ENCODE data around the gene TIAM1. TPM values are rescaled to one million over a fixed set of nuclear protein-coding genes. Genes with fewer than 3 reads are reported as not detected.

The TIAM1 gene
- total and polyA plus RNA-seq, 2 donors = 25.8 to 30.5 TPM

DNA sequence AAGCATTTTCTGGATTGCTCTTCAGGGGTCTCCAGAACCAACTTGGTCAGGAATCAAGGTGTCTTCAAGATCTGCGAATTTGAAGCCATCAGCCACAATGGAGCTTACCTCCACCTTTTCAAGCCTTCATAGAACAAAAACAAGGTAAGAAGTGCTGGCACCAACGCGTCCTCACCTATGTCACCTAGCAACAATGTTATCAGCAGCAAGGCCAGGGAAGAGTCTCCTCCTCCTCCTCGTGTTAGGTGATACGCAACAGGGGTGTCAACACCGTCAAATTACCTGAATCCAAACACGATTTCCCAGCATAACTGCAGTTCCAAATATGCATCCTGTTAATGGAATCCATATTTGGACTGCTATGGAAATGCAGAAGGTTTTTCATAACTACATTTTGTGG, 4.1 kb upstream of the TIAM1 start:
- H3K9me3 ChIP-seq (ENCODE audit: control insufficient read depth in 2 of 2, insufficient read depth in 1 of 2, low read length in 1 of 2) = no peaks in the 10 kb centered on the region
- H3K27ac ChIP-seq (ENCODE audit: low read depth in 1 of 2, low read length in 1 of 2) = no peak overlapping the region
- no peak overlapping the region for H3K4me3 ChIP-seq (ENCODE audit: low read length in 2 of 2)
- H3K27me3 ChIP-seq (ENCODE audit: control insufficient read depth in 2 of 2, insufficient read depth in 1 of 2, low read length in 1 of 2) = peaks cover 17 to 19% of the 10 kb centered on the region in 2 donors
- H3K4me1 ChIP-seq (ENCODE audit: control insufficient read depth in 2 of 2, insufficient read depth in 2 of 2, low read length in 2 of 2) = peaks cover 3 to 33% of the 10 kb centered on the region in 2 donors
- 97% methylated on average over 7 of the region's 7 CpGs for WGBS
- H3K36me3 ChIP-seq (ENCODE audit: control insufficient read depth in 2 of 2, insufficient read depth in 2 of 2, low read length in 1 of 2) = no peaks in the 10 kb centered on the region
- DNase-seq (ENCODE audit: low read depth in 6 of 9, low spot score in 9 of 9) = no peak

DNA sequence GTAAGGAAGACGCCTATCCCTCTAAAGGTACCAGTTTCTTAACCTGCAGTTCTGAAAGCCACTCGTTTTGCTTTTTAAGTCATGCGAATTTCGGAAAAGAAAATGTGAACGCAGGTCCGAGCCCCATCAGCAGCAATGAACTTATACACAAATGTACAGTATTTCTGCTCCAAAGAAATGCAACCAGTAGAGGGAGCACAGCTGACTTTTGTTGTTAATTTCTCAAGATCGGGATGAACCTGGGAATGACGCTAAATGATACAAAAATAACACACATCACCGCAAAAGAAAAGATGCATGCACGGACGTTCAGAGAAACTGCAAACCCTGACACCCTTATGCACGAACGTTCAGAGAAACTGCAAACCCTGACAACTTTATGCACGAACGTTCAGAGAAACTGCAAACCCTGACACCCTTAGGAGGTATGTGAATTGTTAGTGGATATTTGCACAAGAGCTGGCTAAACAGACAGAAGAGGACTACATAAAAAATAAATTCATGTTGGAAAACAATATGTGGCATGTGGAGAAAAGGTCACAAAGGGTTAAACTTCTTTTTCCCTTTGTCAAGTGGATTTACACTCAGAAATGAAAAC, 3.5 kb upstream of the TIAM1 start:
- H3K27me3 ChIP-seq (ENCODE audit: control insufficient read depth in 2 of 2, insufficient read depth in 1 of 2, low read length in 1 of 2) = peaks cover 23 to 26% of the 10 kb centered on the region in 2 donors
- 85% methylated on average over 15 of the region's 15 CpGs for WGBS
- H3K27ac ChIP-seq (ENCODE audit: low read depth in 1 of 2, low read length in 1 of 2) = no peak overlapping the region
- DNase-seq (ENCODE audit: low read depth in 6 of 9, low spot score in 9 of 9) = no peak
- H3K4me1 ChIP-seq (ENCODE audit: control insufficient read depth in 2 of 2, insufficient read depth in 2 of 2, low read length in 2 of 2) = peaks cover 3 to 35% of the 10 kb centered on the region in 2 donors
- no peaks in the 10 kb centered on the region for H3K36me3 ChIP-seq (ENCODE audit: control insufficient read depth in 2 of 2, insufficient read depth in 2 of 2, low read length in 1 of 2)
- no peaks in the 10 kb centered on the region for H3K9me3 ChIP-seq (ENCODE audit: control insufficient read depth in 2 of 2, insufficient read depth in 1 of 2, low read length in 1 of 2)
- H3K4me3 ChIP-seq (ENCODE audit: low read length in 2 of 2) = no peak overlapping the region

DNA sequence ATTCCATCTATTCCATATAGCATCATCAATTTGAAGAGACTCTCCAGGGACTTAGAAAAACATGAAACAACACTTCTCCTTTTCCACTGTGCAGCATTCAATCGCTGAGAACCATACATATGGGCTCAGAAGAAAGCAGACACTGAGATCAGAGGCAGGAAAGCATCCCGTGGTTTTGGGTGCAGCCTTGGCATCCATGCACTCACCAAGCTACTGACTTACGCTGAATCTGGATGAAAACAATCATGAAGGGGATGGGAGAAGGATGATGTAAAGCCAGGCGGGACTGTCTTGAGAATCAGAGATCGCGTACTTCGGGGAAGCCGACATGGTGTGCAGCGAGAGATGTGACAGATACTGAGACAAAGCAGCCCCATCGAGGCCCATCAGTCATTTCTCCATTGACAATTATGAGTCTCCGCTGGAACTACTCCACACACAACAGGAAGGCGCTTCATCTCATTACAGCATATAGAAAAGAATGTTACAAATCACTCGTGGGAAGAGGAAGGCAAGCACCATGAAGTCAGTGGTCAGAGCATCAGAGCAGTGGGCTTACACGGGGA, 2.3 kb upstream of the TIAM1 start:
- H3K36me3 ChIP-seq (ENCODE audit: control insufficient read depth in 2 of 2, insufficient read depth in 2 of 2, low read length in 1 of 2) = no peaks in the 10 kb centered on the region
- no peak overlapping the region for H3K27ac ChIP-seq (ENCODE audit: low read depth in 1 of 2, low read length in 1 of 2)
- 92% methylated on average over 14 of the region's 14 CpGs for WGBS
- no peak overlapping the region for H3K4me3 ChIP-seq (ENCODE audit: low read length in 2 of 2)
- no peaks in the 10 kb centered on the region for H3K9me3 ChIP-seq (ENCODE audit: control insufficient read depth in 2 of 2, insufficient read depth in 1 of 2, low read length in 1 of 2)
- peaks cover 3 to 35% of the 10 kb centered on the region in 2 donors for H3K4me1 ChIP-seq (ENCODE audit: control insufficient read depth in 2 of 2, insufficient read depth in 2 of 2, low read length in 2 of 2)
- H3K27me3 ChIP-seq (ENCODE audit: control insufficient read depth in 2 of 2, insufficient read depth in 1 of 2, low read length in 1 of 2) = peaks cover 23 to 28% of the 10 kb centered on the region in 2 donors
- no peak for DNase-seq (ENCODE audit: low read depth in 6 of 9, low spot score in 9 of 9)

- Histone ChIP-seq H3K9me3 (ENCODE audit: control insufficient read depth in 2 of 2, insufficient read depth in 1 of 2, low read length in 1 of 2) (no peaks in the 10 kb centered on the region), H3K4me3 (ENCODE audit: low read length in 2 of 2) (no peak overlapping the region), H3K27ac (ENCODE audit: low read depth in 1 of 2, low read length in 1 of 2) (no peak overlapping the region), H3K27me3 (ENCODE audit: control insufficient read depth in 2 of 2, insufficient read depth in 1 of 2, low read length in 1 of 2) (peaks cover 23 to 28% of the 10 kb centered on the region in 2 donors), H3K36me3 (ENCODE audit: control insufficient read depth in 2 of 2, insufficient read depth in 2 of 2, low read length in 1 of 2) (no peaks in the 10 kb centered on the region), H3K4me1 (ENCODE audit: control insufficient read depth in 2 of 2, insufficient read depth in 2 of 2, low read length in 2 of 2) (peaks cover 3 to 35% of the 10 kb centered on the region in 2 donors)
- DNase-seq (ENCODE audit: low read depth in 6 of 9, low spot score in 9 of 9) = no peak
- WGBS = 98% methylated on average over 2 of the region's 2 CpGs
Observed at GRCh38 chr21:31345136-31345535, 1.1 kb upstream of the TIAM1 start.

- Histone ChIP-seq H3K4me1 (ENCODE audit: control insufficient read depth in 2 of 2, insufficient read depth in 2 of 2, low read length in 2 of 2) (peaks cover 3 to 23% of the 10 kb centered on the region in 2 donors), H3K36me3 (ENCODE audit: control insufficient read depth in 2 of 2, insufficient read depth in 2 of 2, low read length in 1 of 2) (peaks cover 2 to 4% of the 10 kb centered on the region in 2 donors), H3K27ac (ENCODE audit: low read depth in 1 of 2, low read length in 1 of 2) (no peak overlapping the region), H3K27me3 (ENCODE audit: control insufficient read depth in 2 of 2, insufficient read depth in 1 of 2, low read length in 1 of 2) (peaks cover 23 to 28% of the 10 kb centered on the region in 2 donors), H3K4me3 (ENCODE audit: low read length in 2 of 2) (peak overlapping the region; percentile 47 to 49), H3K9me3 (ENCODE audit: control insufficient read depth in 2 of 2, insufficient read depth in 1 of 2, low read length in 1 of 2) (no peaks in the 10 kb centered on the region)
- no peak for DNase-seq (ENCODE audit: low read depth in 6 of 9, low spot score in 9 of 9)
- WGBS = 59% methylated on average over 2 of the region's 2 CpGs
Observed at GRCh38 chr21:31343030-31343510, 991 bp downstream of the TIAM1 start.

- no peak for DNase-seq (ENCODE audit: low read depth in 6 of 9, low spot score in 9 of 9)
- Histone ChIP-seq H3K36me3 (ENCODE audit: control insufficient read depth in 2 of 2, insufficient read depth in 2 of 2, low read length in 1 of 2) (peaks cover 4% of the 10 kb centered on the region in 2 donors), H3K27ac (ENCODE audit: low read depth in 1 of 2, low read length in 1 of 2) (no peak overlapping the region), H3K9me3 (ENCODE audit: control insufficient read depth in 2 of 2, insufficient read depth in 1 of 2, low read length in 1 of 2) (no peaks in the 10 kb centered on the region), H3K27me3 (ENCODE audit: control insufficient read depth in 2 of 2, insufficient read depth in 1 of 2, low read length in 1 of 2) (peaks cover 23 to 28% of the 10 kb centered on the region in 2 donors), H3K4me3 (ENCODE audit: low read length in 2 of 2) (no peak overlapping the region), H3K4me1 (ENCODE audit: control insufficient read depth in 2 of 2, insufficient read depth in 2 of 2, low read length in 2 of 2) (peaks cover 3 to 27% of the 10 kb centered on the region in 2 donors)
- 66% methylated on average over 3 of the region's 3 CpGs for WGBS
Observed at GRCh38 chr21:31342348-31342747, 1.7 kb downstream of the TIAM1 start.

DNA sequence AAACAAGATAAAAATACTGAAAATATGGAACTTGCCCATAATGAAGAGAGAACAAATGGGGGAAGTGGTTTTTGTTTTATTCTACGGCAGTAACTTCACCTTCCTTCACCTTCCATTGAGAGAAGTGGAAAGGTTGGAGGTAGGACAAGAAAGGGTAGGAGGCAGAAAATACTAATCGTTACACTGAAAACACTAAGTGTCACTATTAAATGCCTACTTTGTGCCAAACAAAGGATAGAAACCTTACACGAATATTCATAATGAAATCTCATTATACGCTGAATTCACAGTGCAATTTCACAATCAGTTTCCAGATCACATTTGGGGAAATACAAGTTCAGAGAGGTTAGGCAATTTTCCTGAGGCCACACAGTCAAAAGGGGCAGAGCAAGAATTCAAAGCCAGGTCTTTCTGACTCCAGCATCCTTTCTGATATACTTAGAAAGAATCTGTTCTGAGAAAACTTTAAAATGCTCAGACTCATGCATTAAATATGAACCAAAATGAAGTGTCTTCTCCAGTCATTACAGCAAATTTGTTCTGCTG, 3.0 kb downstream of the TIAM1 start:
- H3K4me3 ChIP-seq (ENCODE audit: low read length in 2 of 2) = no peak overlapping the region
- 88% methylated on average over 4 of the region's 4 CpGs for WGBS
- peaks cover 3 to 27% of the 10 kb centered on the region in 2 donors for H3K4me1 ChIP-seq (ENCODE audit: control insufficient read depth in 2 of 2, insufficient read depth in 2 of 2, low read length in 2 of 2)
- peaks cover 4 to 8% of the 10 kb centered on the region in 2 donors for H3K36me3 ChIP-seq (ENCODE audit: control insufficient read depth in 2 of 2, insufficient read depth in 2 of 2, low read length in 1 of 2)
- H3K27ac ChIP-seq (ENCODE audit: low read depth in 1 of 2, low read length in 1 of 2) = no peak overlapping the region
- H3K9me3 ChIP-seq (ENCODE audit: control insufficient read depth in 2 of 2, insufficient read depth in 1 of 2, low read length in 1 of 2) = no peaks in the 10 kb centered on the region
- peaks cover 23 to 28% of the 10 kb centered on the region in 2 donors for H3K27me3 ChIP-seq (ENCODE audit: control insufficient read depth in 2 of 2, insufficient read depth in 1 of 2, low read length in 1 of 2)
- no peak for DNase-seq (ENCODE audit: low read depth in 6 of 9, low spot score in 9 of 9)

DNA sequence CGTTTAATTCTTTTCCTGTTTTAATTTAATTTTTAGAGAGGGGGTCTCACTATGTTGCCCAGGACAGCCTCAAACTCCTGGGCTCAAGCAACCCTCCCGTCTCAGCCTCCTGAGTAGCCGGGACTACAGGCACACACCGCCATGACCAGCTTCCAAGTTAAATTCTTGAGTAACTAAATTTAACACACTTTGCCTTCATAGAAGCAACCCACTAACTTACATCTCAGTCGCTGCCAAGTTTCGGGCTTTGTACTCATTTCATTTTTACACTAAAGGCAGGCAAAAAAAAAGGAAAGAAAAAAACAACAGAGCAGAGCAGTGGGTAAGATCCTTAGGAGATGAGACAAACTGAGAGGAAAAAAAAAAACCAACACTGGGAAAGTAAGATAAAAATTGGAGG, 3.5 kb downstream of the TIAM1 start:
- H3K27me3 ChIP-seq (ENCODE audit: control insufficient read depth in 2 of 2, insufficient read depth in 1 of 2, low read length in 1 of 2) = peaks cover 23 to 28% of the 10 kb centered on the region in 2 donors
- no peak overlapping the region for H3K27ac ChIP-seq (ENCODE audit: low read depth in 1 of 2, low read length in 1 of 2)
- H3K4me3 ChIP-seq (ENCODE audit: low read length in 2 of 2) = no peak overlapping the region
- 84% methylated on average over 6 of the region's 6 CpGs for WGBS
- H3K4me1 ChIP-seq (ENCODE audit: control insufficient read depth in 2 of 2, insufficient read depth in 2 of 2, low read length in 2 of 2) = peaks cover 3 to 27% of the 10 kb centered on the region in 2 donors
- no peak for DNase-seq (ENCODE audit: low read depth in 6 of 9, low spot score in 9 of 9)
- no peaks in the 10 kb centered on the region for H3K9me3 ChIP-seq (ENCODE audit: control insufficient read depth in 2 of 2, insufficient read depth in 1 of 2, low read length in 1 of 2)
- H3K36me3 ChIP-seq (ENCODE audit: control insufficient read depth in 2 of 2, insufficient read depth in 2 of 2, low read length in 1 of 2) = peaks cover 6 to 8% of the 10 kb centered on the region in 2 donors

DNA sequence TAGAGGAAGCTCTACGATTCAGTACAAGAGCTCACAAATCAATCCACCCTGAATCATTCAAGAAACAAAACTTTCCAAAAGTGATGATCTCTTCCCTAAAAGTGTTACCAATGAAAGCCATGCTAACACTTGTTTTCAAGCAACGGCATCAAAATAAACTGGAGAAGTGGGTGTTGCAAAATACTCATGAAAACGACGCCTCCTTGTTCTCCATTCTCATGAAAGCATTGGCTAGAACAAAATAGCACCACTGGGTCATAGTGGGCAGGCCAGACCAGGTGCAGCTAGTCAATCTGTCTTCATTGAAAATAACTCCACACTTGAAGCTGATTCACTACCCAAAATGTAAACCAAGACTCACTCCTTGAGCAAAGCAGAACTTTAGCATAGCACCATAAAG, 4.3 kb downstream of the TIAM1 start:
- H3K4me1 ChIP-seq (ENCODE audit: control insufficient read depth in 2 of 2, insufficient read depth in 2 of 2, low read length in 2 of 2) = peaks cover 3 to 27% of the 10 kb centered on the region in 2 donors
- peaks cover 6 to 8% of the 10 kb centered on the region in 2 donors for H3K36me3 ChIP-seq (ENCODE audit: control insufficient read depth in 2 of 2, insufficient read depth in 2 of 2, low read length in 1 of 2)
- 98% methylated on average over 4 of the region's 4 CpGs for WGBS
- H3K27me3 ChIP-seq (ENCODE audit: control insufficient read depth in 2 of 2, insufficient read depth in 1 of 2, low read length in 1 of 2) = peaks cover 20 to 24% of the 10 kb centered on the region in 2 donors
- DNase-seq (ENCODE audit: low read depth in 6 of 9, low spot score in 9 of 9) = no peak
- H3K4me3 ChIP-seq (ENCODE audit: low read length in 2 of 2) = no peak overlapping the region
- no peak overlapping the region for H3K27ac ChIP-seq (ENCODE audit: low read depth in 1 of 2, low read length in 1 of 2)
- H3K9me3 ChIP-seq (ENCODE audit: control insufficient read depth in 2 of 2, insufficient read depth in 1 of 2, low read length in 1 of 2) = no peaks in the 10 kb centered on the region

Data from thymus (tissue), 11 donors.